C4-2B (cell line): Measurements from ENCODE around the gene ATF7.

Experiments
- CTCF ChIP-seq: fragments of 450-650 bp; conservative IDR thresholded peaks from 2 replicates; pipeline ENCODE4 v1.5.1; 2017; ENCODE audit warnings: mild to moderate bottlenecking
- ZFX ChIP-seq: fragments of 450-650 bp; IDR thresholded peaks from 2 replicates; pipeline ENCODE4 v1.6.1; 2017

GRCh38 chr12:53462935-53463334 is 163.2 kb downstream of the ATF7 start:
- TF ChIP-seq CTCF = no peak
- TF ChIP-seq ZFX = no peak
